K562 (cell line): ENCODE results near the gene PSMA8.

ENCODE experiments used
- EZH2 ChIP-seq: IDR thresholded peaks from 2 replicates; pipeline ENCODE4 v1.6.1; 2012; ENCODE audit warnings: low read depth, mild to moderate bottlenecking, inconsistent platforms, low read length, borderline replicate concordance
- MTA2 ChIP-seq: fragments of 450-650 bp; IDR thresholded peaks from 2 replicates; pipeline ENCODE4 v1.6.1; 2016; ENCODE audit warnings: low read depth
- POLR2AphosphoS5 ChIP-seq: IDR thresholded peaks from 2 replicates; pipeline ENCODE4 v1.6.1; 2011; ENCODE audit warnings: mild to moderate bottlenecking, low read depth, low read length, moderate library complexity; ENCODE audit not compliant: control insufficient read depth, insufficient read depth
- RAD21 ChIP-seq, 2 experiments: fragments of 250-450 bp in 1 of 2; fragments of 450-650 bp in 1 of 2; sonication (Bioruptor Pico) in 1 of 2; formaldehyde crosslinking in 1 of 2; IDR thresholded peaks in 1 of 2; conservative IDR thresholded peaks in 1 of 2; 2 replicates each; pipeline versions ENCODE4 v1.4.0 to v1.8.0; 2020 to 2022; ENCODE audit warnings: mild to moderate bottlenecking in 2 of 2, moderate library complexity in 1 of 2
- ZFP36 ChIP-seq: fragments of 150-350 bp; IDR thresholded peaks from 2 replicates; pipeline ENCODE4 v1.6.1; 2018; ENCODE audit warnings: low read length, low read depth; ENCODE audit not compliant: partially characterized antibody

DNA sequence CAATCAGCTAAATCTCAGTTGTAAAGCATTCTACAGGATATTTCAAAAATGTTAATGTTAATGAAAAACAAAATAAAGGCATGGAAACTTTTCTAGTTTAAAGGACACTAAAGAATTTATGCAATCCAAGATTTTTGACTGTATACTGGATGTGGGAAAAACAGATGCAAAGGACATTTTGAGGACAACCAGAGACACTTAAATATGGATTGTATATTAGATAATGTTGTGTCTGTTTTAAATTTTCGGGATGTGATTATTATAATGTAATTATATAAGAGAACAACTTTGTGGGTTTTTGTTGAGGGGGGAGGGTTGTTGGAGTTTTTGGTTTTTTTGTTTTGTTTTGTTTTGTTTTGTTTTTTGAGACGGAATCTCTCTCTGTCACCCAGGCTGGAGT, 30.9 kb downstream of the PSMA8 start:
- no peak for TF ChIP-seq ZFP36
- no peak for TF ChIP-seq RAD21 (CRISPR knock-in tag; conservative IDR thresholded peaks at IDR 0.05 in 1 of 2, IDR thresholded peaks at IDR 0.05 in 1 of 2)
- no peak for TF ChIP-seq MTA2
- TF ChIP-seq POLR2AphosphoS5 = no peak
- no peak for TF ChIP-seq EZH2
